ENCODE data around the gene ARHGAP6.

- TF ChIP-seq TSHZ2 (CRISPR knock-in tag; IDR thresholded peaks at IDR 0.05) (no peak), ESRRG (CRISPR knock-in tag; IDR thresholded peaks at IDR 0.05) (no peak), TOX (CRISPR knock-in tag; IDR thresholded peaks at IDR 0.05; ENCODE audit: borderline replicate concordance) (no peak)
Observed at GRCh38 chrX:11566173-11566572, 99.5 kb downstream of the ARHGAP6 start.
